K562 (cell line): ENCODE results near the gene EMC9. TPM values are rescaled to one million over a fixed set of nuclear protein-coding genes. Genes with fewer than 3 reads are reported as not detected.

Experiments
- CEBPB ChIP-seq: fragments of 450-650 bp; IDR thresholded peaks from 2 replicates; pipeline ENCODE4 v1.6.1; 2016; ENCODE audit warnings: missing genetic modification characterization, missing compliant biosample characterization
- DMBX1 ChIP-seq: fragments of 250-450 bp; sonication (Bioruptor Pico); IDR thresholded peaks from 2 replicates; pipeline ENCODE4 v1.8.0; 2022; ENCODE audit warnings: inconsistent platforms, mild to moderate bottlenecking, moderate library complexity, borderline replicate concordance
- DPF2 ChIP-seq: fragments of 450-650 bp; IDR thresholded peaks from 2 replicates; pipeline ENCODE4 v1.6.1; 2016
- FOXA3 ChIP-seq, 2 experiments: fragments of 450-650 bp in 1 of 2; sonication (generic) in 1 of 2; formaldehyde crosslinking; IDR thresholded peaks in 1 of 2; conservative IDR thresholded peaks in 1 of 2; 2 replicates each; pipeline versions ENCODE4 v1.4.0 to v1.8.0; 2020 to 2022; ENCODE audit warnings: mild to moderate bottlenecking in 2 of 2, missing genetic modification reagents in 1 of 2
- HDAC1 ChIP-seq, 2 experiments: fragments of 450-650 bp; IDR thresholded peaks; 2 replicates each; pipeline ENCODE4 v1.6.1; 2016 to 2017; ENCODE audit warnings: inconsistent platforms in 1 of 2, mild to moderate bottlenecking in 1 of 2, moderate library complexity in 1 of 2
- POLR2H ChIP-seq: IDR thresholded peaks from 2 replicates; pipeline ENCODE4 v1.6.1; 2016; ENCODE audit warnings: missing genetic modification characterization, low read depth, mild to moderate bottlenecking, control low read depth, missing compliant biosample characterization, moderate library complexity
- PYGO2 ChIP-seq: fragments of 450-650 bp; IDR thresholded peaks from 2 replicates; pipeline ENCODE4 v1.6.1; 2016; ENCODE audit warnings: mild to moderate bottlenecking, missing genetic modification characterization, moderate library complexity, missing compliant biosample characterization
- SMC3 ChIP-seq: conservative IDR thresholded peaks from 2 replicates; pipeline ENCODE4 v1.6.1; 2011; ENCODE audit warnings: low read depth, low read length, improper control_type of control experiment; ENCODE audit not compliant: insufficient read depth
- SP1 ChIP-seq: sonication (generic); formaldehyde crosslinking; IDR thresholded peaks from 2 replicates; pipeline ENCODE4 v1.8.1; 2022; ENCODE audit warnings: mild to moderate bottlenecking, missing genetic modification reagents
- ZNF232 ChIP-seq: sonication (generic); formaldehyde crosslinking; IDR thresholded peaks from 2 replicates; pipeline ENCODE4 v1.8.0; 2022; ENCODE audit warnings: mild to moderate bottlenecking, missing genetic modification reagents
- ZNF239 ChIP-seq: fragments of 250-450 bp; sonication (Bioruptor Pico); IDR thresholded peaks from 2 replicates; pipeline ENCODE4 v1.4.0; 2020; ENCODE audit warnings: mild to moderate bottlenecking
- polyA plus RNA-seq, 8 experiments: library from polyadenylated mRNA; depleted of rRNA in 4 of 8; stranded (reverse) in 5 of 8; unstranded in 3 of 8; fragments of >200 nt; fragmentation: Nextera tagmentation in 2 of 8; fragmentation: Illumina TruSeq in 1 of 8; extraction: Ambion mirVana in 2 of 8; extraction: Trizol in 1 of 8; gene quantifications; 2 replicates each; pipeline versions ENCODE4 v1.2.1 to v1.2.3, GENCODE V29; 2011 to 2014; ENCODE audit warnings: inconsistent platforms in 1 of 8, missing spikeins in 1 of 8
- total RNA-seq, 7 experiments: library from RNA; depleted of rRNA in 6 of 7; stranded (reverse); fragments of >200 nt in 6 of 7; fragmentation: Illumina TruSeq in 2 of 7; extraction: Trizol in 2 of 7; gene quantifications; 2 replicates each; pipeline versions ENCODE4 v1.2.1 to v1.2.3, GENCODE V29; 2011 to 2021; ENCODE audit warnings: low replicate concordance in 1 of 7
- TF ChIP-seq, protein P1 (sequence below): fragments of 450-650 bp; formaldehyde crosslinking; IDR thresholded peaks from 2 replicates; pipeline ENCODE4 v1.4.0; 2020; ENCODE audit warnings: mild to moderate bottlenecking, moderate library complexity
- TF ChIP-seq, protein P2 (sequence below), 2 experiments: fragments of 150-350 bp in 1 of 2; IDR thresholded peaks; 2 replicates each; pipeline ENCODE4 v1.6.1; 2012 to 2016; ENCODE audit warnings: low read depth in 2 of 2, low read length in 2 of 2, mild to moderate bottlenecking in 1 of 2, moderate library complexity in 1 of 2
- TF ChIP-seq, protein P3 (sequence below): sonication (generic); formaldehyde crosslinking; IDR thresholded peaks from 2 replicates; pipeline ENCODE4 v1.4.0; 2020; ENCODE audit warnings: mild to moderate bottlenecking, missing genetic modification reagents
- TF ChIP-seq, protein P4 (sequence below): fragments of 200-400 bp; formaldehyde crosslinking; IDR thresholded peaks from 2 replicates; pipeline ENCODE4 v1.6.1; 2017; ENCODE audit warnings: mild to moderate bottlenecking, low read depth, low read length, moderate library complexity

Gene EMC9
- total and polyA plus RNA-seq, 9 of the 15 experiments (the other 6 are each of a cell fraction or from before 2014, with no cell fraction given), result 3.1 to 13.2 (median 7.8) TPM

DNA sequence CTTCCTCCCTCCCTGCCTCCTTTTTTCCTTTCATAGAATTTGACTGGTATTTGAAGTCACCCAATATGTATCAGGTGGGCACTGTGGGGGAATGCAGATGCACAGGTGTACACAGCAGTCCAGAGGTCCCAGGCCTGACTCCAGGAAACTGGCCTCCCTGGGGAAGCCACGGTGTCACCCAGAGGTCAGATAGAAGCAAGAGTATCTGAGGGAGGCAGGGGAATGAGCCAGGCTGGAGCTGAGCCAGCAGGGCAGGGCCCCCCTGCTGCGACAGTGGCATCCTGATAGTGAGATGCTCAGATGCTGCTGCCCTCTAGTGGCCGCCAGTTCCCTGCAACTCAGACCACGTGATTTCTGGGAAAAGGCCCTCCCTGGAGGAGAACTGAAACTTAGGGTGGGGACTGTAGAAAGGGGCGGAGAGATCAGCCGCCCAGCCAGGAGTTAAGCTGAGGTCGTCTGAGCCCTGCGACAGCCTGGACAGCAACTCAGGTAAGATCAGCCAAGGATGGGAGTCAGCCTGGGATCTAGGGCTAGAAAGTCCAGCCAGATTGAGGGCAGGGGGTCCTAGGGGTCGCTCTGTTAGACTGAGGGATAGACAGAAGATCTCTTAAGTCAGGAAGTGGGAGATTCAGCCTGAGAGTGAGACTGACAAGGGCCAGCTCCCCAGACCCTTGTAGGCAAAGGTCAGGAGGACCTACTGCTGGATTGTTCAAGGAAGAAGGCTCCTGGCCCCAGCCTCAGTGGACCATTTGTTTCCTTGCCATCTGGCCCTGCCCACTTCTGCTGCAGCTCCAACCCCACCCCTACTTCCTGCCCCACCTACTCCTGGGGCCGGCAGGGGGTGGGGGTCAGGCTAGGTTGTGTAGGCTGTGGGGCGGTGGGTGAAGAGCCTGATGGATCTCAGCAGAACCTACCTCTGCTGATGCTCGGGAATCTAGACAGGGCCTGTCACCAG is 19.7 kb upstream of the EMC9 start, which contains the start of gene IRF9 (continued):
- TF ChIP-seq, protein P1, sequence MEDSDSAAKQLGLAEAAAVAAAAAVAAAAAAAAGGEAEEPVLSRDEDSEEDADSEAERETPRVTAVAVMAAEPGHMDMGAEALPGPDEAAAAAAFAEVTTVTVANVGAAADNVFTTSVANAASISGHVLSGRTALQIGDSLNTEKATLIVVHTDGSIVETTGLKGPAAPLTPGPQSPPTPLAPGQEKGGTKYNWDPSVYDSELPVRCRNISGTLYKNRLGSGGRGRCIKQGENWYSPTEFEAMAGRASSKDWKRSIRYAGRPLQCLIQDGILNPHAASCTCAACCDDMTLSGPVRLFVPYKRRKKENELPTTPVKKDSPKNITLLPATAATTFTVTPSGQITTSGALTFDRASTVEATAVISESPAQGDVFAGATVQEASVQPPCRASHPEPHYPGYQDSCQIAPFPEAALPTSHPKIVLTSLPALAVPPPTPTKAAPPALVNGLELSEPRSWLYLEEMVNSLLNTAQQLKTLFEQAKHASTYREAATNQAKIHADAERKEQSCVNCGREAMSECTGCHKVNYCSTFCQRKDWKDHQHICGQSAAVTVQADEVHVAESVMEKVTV (CRISPR knock-in tag), result peak; percentile 41
- TF ChIP-seq, protein P2, sequence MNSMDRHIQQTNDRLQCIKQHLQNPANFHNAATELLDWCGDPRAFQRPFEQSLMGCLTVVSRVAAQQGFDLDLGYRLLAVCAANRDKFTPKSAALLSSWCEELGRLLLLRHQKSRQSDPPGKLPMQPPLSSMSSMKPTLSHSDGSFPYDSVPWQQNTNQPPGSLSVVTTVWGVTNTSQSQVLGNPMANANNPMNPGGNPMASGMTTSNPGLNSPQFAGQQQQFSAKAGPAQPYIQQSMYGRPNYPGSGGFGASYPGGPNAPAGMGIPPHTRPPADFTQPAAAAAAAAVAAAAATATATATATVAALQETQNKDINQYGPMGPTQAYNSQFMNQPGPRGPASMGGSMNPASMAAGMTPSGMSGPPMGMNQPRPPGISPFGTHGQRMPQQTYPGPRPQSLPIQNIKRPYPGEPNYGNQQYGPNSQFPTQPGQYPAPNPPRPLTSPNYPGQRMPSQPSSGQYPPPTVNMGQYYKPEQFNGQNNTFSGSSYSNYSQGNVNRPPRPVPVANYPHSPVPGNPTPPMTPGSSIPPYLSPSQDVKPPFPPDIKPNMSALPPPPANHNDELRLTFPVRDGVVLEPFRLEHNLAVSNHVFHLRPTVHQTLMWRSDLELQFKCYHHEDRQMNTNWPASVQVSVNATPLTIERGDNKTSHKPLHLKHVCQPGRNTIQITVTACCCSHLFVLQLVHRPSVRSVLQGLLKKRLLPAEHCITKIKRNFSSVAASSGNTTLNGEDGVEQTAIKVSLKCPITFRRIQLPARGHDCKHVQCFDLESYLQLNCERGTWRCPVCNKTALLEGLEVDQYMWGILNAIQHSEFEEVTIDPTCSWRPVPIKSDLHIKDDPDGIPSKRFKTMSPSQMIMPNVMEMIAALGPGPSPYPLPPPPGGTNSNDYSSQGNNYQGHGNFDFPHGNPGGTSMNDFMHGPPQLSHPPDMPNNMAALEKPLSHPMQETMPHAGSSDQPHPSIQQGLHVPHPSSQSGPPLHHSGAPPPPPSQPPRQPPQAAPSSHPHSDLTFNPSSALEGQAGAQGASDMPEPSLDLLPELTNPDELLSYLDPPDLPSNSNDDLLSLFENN (IDR thresholded peaks at IDR 0.05; ENCODE audit: low read depth in 2 of 2, low read length in 2 of 2), result no peak
- no peak for TF ChIP-seq PYGO2
- TF ChIP-seq, protein P3, sequence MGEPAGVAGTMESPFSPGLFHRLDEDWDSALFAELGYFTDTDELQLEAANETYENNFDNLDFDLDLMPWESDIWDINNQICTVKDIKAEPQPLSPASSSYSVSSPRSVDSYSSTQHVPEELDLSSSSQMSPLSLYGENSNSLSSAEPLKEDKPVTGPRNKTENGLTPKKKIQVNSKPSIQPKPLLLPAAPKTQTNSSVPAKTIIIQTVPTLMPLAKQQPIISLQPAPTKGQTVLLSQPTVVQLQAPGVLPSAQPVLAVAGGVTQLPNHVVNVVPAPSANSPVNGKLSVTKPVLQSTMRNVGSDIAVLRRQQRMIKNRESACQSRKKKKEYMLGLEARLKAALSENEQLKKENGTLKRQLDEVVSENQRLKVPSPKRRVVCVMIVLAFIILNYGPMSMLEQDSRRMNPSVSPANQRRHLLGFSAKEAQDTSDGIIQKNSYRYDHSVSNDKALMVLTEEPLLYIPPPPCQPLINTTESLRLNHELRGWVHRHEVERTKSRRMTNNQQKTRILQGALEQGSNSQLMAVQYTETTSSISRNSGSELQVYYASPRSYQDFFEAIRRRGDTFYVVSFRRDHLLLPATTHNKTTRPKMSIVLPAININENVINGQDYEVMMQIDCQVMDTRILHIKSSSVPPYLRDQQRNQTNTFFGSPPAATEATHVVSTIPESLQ (CRISPR knock-in tag), result no peak
- TF ChIP-seq ZNF232 (CRISPR knock-in tag), result no peak
- TF ChIP-seq CEBPB (tag), result no peak
- no peak for TF ChIP-seq ZNF239 (CRISPR knock-in tag)
- 0 out of 2 replicates have a peak, but pooled peaks have one; percentile 52 for TF ChIP-seq DMBX1 (CRISPR knock-in tag)
- TF ChIP-seq SMC3, result peak; percentile 74
- TF ChIP-seq SP1 (CRISPR knock-in tag), result peak; percentile 75
- TF ChIP-seq FOXA3 (CRISPR knock-in tag; conservative IDR thresholded peaks at IDR 0.05 in 1 of 2, IDR thresholded peaks at IDR 0.05 in 1 of 2), result no peak
- no peak for TF ChIP-seq POLR2H (tag)
- TF ChIP-seq, protein P4, sequence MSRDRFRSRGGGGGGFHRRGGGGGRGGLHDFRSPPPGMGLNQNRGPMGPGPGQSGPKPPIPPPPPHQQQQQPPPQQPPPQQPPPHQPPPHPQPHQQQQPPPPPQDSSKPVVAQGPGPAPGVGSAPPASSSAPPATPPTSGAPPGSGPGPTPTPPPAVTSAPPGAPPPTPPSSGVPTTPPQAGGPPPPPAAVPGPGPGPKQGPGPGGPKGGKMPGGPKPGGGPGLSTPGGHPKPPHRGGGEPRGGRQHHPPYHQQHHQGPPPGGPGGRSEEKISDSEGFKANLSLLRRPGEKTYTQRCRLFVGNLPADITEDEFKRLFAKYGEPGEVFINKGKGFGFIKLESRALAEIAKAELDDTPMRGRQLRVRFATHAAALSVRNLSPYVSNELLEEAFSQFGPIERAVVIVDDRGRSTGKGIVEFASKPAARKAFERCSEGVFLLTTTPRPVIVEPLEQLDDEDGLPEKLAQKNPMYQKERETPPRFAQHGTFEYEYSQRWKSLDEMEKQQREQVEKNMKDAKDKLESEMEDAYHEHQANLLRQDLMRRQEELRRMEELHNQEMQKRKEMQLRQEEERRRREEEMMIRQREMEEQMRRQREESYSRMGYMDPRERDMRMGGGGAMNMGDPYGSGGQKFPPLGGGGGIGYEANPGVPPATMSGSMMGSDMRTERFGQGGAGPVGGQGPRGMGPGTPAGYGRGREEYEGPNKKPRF, result no peak
- TF ChIP-seq HDAC1 (IDR thresholded peaks at IDR 0.05), result no peak
- 0 out of 2 replicates have a peak, but pooled peaks have one; percentile 42 for TF ChIP-seq DPF2
